ENCODE data around the gene SYT1. TPM values are rescaled to one million over a fixed set of nuclear protein-coding genes. Genes with fewer than 3 reads are reported as not detected.

The SYT1 gene
- total RNA-seq, 1 donor from 2014 or later: 0.79 TPM

GRCh38 chr12:79302162-79302814, 437.7 kb downstream of the SYT1 start:
- no peak for FAIRE-seq
- H3K36me3 ChIP-seq (ENCODE audit: control insufficient read depth, insufficient read depth, low read length): no peaks in the 10 kb centered on the region
- no peak for TF ChIP-seq CTCF (IDR thresholded peaks at IDR 0.05; ENCODE audit: insufficient read depth, low read length, severe bottlenecking)
- no peaks in the 10 kb centered on the region for H3K27me3 ChIP-seq (ENCODE audit: control insufficient read depth, insufficient read depth, low read length)
- no peak for DNase-seq (ENCODE audit: low read depth)
- H3K4me3 ChIP-seq (ENCODE audit: low read depth, low read length): no peak overlapping the region

GRCh38 chr12:79307340-79307739, 442.8 kb downstream of the SYT1 start:
- H3K27me3 ChIP-seq (ENCODE audit: control insufficient read depth, insufficient read depth, low read length): no peaks in the 10 kb centered on the region
- H3K36me3 ChIP-seq (ENCODE audit: control insufficient read depth, insufficient read depth, low read length): no peaks in the 10 kb centered on the region
- FAIRE-seq (no peak), DNase-seq (ENCODE audit: low read depth) (no peak)
- H3K4me3 ChIP-seq (ENCODE audit: low read depth, low read length): no peak overlapping the region
- TF ChIP-seq CTCF (IDR thresholded peaks at IDR 0.05; ENCODE audit: insufficient read depth, low read length, severe bottlenecking): no peak

GRCh38 chr12:79309039-79309438, 444.5 kb downstream of the SYT1 start:
- no peak for TF ChIP-seq CTCF (IDR thresholded peaks at IDR 0.05; ENCODE audit: insufficient read depth, low read length, severe bottlenecking)
- DNase-seq (ENCODE audit: low read depth) (no peak), FAIRE-seq (no peak)

GRCh38 chr12:79317179-79317847, 452.7 kb downstream of the SYT1 start:
- DNase-seq (ENCODE audit: low read depth): no peak
- no peak for TF ChIP-seq CTCF (IDR thresholded peaks at IDR 0.05; ENCODE audit: insufficient read depth, low read length, severe bottlenecking)
- Histone ChIP-seq H3K27me3 (ENCODE audit: control insufficient read depth, insufficient read depth, low read length) (no peaks in the 10 kb centered on the region), H3K36me3 (ENCODE audit: control insufficient read depth, insufficient read depth, low read length) (no peaks in the 10 kb centered on the region), H3K4me3 (ENCODE audit: low read depth, low read length) (no peak overlapping the region)
- FAIRE-seq: no peak

More at GRCh38 chr12:79309039-79309438, 444.5 kb downstream of the SYT1 start:
- no peaks in the 10 kb centered on the region for H3K36me3 ChIP-seq (ENCODE audit: control insufficient read depth, insufficient read depth, low read length)
- no peaks in the 10 kb centered on the region for H3K27me3 ChIP-seq (ENCODE audit: control insufficient read depth, insufficient read depth, low read length)
- no peak overlapping the region for H3K4me3 ChIP-seq (ENCODE audit: low read depth, low read length)

GRCh38 chr12:79322905-79323304, 458.3 kb downstream of the SYT1 start:
- Histone ChIP-seq H3K4me3 (ENCODE audit: low read depth, low read length) (no peak overlapping the region), H3K27me3 (ENCODE audit: control insufficient read depth, insufficient read depth, low read length) (no peaks in the 10 kb centered on the region), H3K36me3 (ENCODE audit: control insufficient read depth, insufficient read depth, low read length) (no peaks in the 10 kb centered on the region)
- no peak for DNase-seq (ENCODE audit: low read depth)
- no peak for TF ChIP-seq CTCF (IDR thresholded peaks at IDR 0.05; ENCODE audit: insufficient read depth, low read length, severe bottlenecking)
- no peak for FAIRE-seq

Data from bronchial epithelial cell (primary cell).